Nucleus accumbens (tissue), 56 donors: ENCODE data around the gene KAZN.

Experiments used
- DNase-seq, 56 donors: peaks; one replicate each; lab custom pipeline; 2025; lab: John Stamatoyannopoulos, UW

KAZN gene

DNA sequence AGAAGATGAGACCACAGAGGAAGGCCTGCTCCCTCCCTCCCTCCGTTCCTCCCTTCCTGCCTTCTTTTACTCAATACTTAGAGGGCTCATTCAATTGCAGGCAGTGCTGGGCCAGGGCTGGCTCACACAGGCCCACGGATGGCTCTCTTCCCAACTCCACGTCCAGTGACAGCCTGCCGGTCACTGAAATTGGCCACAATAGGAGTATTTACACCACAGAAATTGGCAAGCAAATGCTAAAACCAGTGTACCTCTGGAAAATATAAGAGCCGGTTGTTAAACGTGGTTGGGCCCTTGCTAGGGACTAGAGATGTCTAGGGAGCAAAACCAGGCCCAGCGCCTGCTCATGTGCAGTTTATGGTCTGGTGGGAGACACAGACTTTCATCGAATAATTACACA is 482.6 kb downstream of the KAZN start:
- no peak for DNase-seq

DNA sequence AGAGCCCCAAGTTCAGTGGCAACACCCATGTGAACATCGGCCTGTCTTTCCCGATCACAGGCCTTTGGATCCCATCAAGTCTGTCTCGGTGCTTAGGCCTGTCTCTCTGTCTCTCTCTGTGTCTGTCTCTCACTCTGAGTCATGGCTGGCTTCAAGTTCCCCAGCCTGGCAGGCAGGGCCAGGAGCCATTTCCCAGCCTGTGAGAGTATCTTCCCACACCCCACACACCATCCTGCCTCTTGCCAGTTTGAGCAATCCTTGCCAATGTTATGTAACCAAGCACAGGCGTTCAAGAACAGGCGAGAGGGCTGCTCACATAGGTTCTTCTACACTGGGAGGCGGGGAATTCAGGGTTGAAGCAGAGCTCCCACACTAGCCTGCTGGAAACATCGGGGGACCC is 485.1 kb downstream of the KAZN start:
- no peak for DNase-seq

DNA sequence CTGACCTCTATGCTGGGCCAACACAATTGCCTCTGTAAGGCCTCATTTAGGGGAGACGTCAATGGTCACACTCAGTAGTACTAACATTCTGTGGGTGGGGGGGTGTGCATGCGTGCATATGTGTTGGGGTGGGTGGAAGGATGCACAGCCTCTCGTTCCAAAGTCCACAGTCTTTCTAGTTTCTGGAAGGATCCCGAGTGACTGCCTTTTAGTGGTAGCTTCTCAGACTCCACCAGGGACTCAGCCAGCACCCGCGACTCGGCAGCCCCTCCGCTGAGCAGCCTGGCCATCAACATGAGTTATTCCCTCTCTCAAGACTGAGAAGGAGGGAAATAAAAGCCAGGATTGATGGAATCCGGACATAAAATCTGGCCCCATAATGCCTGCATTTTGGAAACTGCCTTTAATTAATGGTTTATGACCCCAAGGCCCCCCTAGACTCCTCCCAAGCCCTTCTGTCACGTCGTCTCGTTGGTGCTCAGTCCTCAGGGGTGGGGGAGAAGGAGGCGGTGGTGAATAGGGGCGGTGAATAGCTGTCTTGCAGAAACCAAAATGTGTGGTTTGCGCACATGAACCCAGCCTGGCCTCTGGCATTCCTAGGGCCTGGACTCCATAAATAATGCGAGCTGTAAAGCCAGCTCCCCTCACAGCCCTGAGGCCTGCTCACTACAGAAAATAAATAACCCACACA is 489.9 kb downstream of the KAZN start:
- DNase-seq: peak in 5 of 56 donors; percentile 9 to 40 (median 14)

DNA sequence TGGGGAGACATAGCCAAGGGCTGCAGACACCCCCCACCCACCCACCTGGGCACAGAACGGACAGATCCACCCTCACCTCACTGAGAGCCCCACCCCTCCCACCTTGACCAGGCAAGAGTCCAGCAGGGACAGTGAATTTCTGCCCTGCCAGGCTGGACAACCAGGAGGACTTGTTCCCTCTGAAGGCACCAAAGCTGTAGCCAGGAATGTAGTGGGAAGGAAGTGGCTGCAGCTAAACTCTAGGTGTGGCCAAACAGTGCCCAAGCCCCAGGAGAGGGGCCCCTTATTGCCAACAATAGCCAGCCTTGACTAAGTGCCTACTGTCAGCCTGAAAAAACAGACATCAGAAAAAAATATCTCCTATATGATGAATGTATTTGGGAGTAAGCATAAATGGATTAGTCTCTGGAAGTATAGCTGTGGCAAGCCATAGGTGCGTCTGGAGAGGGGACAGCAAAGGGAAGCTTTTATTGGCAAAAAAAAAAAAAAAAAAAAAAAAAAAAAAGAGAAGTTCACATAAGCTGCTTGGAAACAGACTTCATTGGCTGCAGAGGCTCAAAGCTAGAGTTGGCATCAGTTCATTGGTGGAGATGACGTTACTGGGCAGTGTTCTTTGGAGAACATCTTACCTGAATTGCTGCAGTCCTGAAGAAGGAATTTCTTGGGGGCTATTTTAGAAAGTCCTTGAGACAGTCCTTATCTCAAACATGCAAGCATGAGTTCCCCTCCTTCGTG is 490.9 kb downstream of the KAZN start:
- no peak for DNase-seq

DNA sequence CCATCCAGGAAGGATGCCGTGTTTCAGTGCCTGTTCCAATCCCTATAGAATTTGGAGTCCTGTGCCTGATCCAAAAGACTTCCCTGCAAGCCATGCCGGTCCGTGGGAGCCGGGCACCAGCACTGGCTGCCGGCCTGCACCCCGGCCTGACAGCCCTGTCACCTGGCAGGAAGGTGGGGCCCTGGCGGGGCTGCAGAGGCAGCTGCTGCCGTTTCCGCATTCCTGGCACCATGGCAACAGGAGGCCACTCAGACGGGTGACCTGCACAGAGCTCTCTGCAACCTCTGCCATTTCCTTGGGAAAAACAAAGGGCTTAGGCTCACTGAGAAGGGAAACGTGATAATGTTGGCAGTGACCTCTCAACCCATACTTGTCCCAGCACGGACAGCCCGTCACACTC is 491.9 kb downstream of the KAZN start:
- DNase-seq: no peak

DNA sequence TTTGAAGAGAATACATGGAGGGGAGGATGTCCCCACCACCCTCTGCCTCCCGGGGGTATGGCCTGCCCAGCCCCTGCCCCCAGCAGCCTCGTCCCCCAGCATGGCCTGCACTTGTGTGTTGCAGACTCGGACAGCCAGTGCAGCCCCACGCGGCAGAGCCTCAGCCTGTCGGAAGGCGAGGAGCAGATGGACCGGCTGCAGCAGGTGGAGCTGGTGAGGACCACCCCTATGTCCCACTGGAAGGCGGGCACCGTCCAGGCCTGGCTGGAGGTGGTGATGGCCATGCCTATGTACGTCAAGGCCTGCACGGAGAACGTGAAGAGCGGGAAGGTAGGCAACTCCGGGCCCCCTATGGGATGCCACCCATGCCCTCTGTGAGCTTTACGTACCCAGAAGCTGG is 495.6 kb downstream of the KAZN start:
- no peak for DNase-seq

DNA sequence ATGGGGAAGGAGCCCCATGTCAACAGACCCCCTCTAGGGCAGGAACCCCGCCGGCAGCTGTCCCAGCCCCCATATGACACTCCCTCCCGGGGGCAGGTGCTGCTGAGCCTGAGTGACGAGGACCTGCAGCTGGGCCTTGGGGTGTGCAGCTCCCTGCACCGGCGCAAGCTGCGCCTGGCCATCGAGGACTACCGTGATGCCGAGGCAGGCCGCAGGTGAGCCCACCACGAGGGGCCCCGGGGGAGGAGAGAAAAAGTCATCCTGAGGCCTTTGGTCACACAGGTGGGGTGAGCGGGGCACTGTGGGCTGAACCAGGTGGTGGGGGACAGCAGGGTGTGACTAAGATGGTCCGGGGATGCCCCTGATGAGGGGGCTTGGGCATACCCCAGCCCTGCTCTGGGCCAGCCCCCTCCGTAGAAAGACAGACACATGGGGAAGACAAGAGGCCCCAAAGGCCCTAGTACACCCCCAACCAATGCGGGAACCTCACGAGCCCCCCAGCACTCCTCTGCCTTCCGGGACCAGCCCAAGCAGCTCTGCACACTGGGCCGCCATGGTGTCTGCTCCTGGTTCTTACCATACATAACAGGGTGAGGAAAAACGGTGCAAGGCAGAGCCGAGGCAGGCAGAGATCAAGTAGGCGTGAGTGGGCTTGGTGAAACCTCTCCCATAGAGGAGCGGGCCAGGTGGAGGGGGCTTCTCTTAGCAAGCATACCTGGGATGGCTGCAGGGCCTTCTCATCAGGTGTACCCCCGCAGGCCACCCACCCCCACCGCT is 496.4 kb downstream of the KAZN start:
- peak in 15 of 56 donors; percentile 8 to 62 (median 33) for DNase-seq

DNA sequence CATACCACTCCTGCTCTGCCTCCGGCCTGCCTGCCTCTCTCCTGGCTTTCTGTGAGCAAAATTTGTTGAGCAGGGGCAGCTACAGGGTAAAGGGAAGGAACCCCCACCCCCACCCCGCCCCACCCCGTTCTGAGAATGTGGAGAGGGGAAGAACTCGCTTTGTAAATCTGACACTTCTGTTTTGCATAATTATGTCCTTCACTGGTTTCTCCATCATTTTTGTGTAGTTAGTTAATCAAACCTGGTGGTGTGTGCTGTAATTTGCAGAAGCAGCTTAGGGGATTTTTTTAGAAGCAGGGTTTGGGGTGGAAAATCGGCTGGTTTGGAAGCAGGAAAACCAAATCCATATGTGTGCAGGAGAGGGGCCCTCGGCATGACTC is 497.0 kb downstream of the KAZN start:
- DNase-seq: peak in 5 of 56 donors; percentile 18 to 62 (median 41)

DNA sequence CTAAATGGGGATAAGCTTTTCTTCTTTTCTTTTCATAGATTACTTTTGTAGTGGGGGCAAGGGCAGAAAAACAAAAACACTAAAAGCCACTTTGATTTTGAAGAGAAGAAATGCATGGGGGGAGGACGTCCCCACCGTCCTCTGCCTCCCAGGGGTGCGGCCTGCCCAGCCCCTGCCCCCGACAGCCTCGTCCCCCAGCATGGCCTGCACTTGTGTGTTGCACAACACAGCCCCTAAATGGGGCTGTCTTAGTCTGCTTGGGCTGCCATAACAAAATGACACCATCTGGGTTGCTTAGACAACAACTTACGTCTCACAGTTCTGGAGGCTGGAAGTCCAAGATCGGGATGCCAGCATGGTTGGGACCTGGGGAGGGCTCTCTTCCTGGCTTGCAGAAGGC is 497.8 kb downstream of the KAZN start:
- DNase-seq: no peak

DNA sequence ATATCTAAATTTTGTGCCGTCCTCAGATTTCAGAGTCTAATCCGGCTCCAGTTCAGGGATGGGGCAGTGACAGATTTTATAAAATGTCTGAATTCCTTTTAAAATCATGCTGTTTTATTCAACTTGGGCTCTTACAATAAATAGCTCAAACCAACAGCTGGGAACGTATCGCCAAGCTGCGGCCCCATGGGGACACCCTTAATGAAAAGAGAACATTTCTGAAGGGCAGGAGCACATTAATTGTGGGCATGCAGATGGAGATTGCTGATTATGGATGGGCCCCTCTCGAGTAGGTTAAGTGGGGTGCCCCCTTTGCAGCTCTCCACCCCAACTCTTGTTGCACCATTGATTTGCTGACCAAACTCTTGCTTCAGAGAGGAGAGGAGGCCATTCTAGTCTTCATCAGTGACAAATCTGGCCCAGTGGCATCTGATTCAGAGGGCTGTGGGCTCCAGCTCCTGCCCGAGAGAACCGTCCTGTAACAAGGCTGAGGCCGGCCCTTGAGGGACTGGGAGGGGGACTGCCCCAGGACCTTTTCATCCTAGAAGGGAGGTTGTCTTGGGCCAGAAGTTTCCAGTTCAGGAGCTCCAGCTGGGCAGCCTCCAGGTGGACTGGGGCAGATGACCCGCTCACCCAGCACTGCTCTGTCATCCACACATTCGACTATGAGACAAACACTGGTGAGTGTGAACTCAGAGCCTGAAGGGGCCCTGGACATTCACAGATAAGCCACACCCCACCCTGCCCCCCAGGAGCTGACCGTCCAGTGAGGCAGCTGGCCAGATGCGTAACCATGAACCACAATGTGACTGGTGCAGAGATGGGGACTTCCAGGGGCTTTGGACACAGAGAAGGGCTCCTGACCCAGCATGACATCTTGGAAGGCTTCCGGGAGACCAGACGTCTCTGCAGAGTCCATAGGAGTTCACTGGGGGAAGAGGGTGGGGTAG is 500.0 kb downstream of the KAZN start:
- no peak for DNase-seq

DNA sequence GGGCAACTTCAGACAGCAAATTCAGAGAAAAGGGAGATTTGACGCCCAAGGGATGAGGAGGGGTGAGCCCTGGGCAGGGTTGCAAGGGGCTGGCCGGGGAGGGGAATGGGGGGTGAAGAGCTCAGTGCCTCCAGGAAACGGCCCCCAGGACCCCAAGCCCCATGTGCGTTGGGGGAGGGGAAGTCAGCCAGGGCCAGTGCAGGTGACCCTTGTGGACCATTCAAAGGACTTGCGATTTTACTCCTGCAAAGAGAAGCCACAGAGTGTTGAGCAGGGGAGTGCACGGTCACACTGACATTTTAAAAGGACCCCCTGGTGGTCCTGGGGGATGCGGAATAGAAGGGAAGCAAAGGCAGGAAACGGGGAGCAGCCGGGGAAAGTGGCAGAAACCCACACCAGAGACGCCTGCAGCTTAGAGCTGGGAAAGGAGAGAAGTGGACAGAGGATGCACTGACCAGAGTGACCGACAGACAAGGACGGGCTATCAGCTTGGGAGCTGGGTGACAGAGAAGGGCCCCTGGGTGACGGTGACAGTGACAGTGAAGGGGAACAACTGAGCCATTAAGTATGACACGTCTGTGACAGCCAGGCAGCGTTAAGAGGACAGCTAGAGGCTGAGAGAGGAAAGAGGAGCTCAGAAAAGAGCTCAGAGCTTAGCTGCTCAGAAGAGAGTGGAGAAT is 501.1 kb downstream of the KAZN start:
- no peak for DNase-seq

DNA sequence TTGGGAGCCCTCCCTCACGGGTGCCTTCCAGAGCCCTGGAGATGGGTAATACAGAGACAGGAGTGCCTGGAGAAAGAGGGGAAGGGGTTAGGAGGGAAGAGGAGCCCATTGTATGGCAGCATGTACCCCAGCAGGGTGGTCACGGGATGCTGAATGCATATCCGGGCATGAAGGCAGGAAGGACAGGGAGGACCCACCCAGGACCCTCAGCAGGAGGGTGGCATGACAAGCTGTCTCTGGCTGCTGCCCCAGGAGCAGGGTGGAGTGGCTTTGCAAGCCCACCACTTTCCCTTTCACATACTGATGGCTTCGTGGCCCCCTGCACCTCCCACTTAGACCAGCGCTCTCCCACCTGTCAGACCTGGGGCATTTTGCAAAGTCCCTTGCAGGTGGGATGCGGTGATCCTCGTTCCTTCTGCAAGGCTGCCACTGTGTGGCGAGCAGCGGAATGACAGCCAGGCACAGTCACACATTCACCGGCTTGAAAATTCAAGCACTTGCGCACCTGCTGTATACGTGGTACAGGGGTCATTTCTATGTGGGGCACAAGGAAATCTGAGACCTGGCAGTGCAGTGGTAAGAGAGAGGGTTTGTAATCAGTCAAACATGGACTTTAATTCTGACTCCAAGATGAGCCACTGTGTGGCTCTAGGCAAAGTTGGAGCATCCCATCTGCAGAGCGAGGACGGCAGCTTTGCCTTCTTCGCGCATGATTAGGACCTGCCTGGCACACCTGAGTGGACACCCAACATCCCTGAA is 501.8 kb downstream of the KAZN start:
- peak in 34 of 56 donors; percentile 1 to 66 (median 24) for DNase-seq

DNA sequence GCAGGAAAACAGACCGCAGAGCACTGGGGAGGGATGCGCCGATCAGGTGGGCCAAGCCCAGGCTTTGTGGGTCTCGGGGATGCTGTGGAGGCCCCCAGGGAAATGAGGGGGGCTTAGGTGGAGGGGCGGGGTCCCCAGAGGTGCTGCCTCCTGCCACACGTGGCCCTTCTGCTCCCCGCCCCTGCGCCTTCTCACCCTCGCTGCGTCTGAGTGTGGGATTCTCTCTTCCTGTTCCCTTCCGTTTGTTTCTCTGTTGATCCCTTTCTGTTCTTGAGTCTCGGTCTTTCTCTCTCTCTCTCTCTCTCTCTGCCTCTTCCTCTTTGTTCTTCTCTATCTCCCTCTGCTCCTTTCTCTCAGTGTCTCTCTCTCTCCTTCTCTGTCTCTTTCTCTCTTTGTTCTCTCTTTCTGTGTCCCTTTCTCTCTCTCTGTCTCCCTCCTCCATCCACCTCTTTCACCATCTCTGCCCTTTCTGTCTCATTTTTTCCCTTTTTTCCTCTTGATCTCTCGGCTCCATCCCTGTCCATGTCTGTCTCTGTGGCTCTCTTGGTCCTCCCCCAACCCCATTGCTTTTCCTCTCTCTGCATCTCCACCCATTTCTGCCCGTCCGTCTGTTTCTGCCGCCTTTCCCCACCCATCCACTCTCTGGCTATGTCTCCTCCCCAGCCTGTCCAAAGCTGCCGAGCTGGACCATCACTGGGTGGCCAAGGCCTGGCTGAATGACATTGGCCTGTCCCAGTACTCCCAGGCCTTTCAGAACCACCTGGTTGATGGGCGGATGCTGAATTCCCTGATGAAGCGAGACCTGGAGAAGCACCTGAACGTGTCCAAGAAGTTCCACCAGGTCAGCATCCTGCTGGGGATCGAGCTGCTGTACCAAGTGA is 502.6 kb downstream of the KAZN start:
- no peak for DNase-seq

DNA sequence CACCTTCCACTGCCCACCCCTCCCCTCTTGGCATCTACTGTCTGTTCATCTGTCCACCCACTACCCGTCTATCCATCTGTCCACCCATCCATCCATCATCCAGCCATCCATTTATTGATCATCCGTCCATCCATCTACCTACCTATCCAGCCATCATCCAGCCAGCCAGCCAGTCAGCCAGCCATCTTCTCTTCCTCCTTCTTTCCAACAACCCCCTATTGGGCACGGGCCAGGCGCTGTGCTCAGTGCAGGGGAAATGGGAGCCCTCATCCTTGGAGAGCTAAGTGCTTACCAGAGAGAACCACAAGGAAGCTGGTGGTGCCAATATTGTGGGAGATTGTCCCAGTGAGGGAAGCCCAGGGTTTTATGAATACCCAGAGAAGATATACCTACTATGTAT is 503.3 kb downstream of the KAZN start:
- DNase-seq: no peak

DNA sequence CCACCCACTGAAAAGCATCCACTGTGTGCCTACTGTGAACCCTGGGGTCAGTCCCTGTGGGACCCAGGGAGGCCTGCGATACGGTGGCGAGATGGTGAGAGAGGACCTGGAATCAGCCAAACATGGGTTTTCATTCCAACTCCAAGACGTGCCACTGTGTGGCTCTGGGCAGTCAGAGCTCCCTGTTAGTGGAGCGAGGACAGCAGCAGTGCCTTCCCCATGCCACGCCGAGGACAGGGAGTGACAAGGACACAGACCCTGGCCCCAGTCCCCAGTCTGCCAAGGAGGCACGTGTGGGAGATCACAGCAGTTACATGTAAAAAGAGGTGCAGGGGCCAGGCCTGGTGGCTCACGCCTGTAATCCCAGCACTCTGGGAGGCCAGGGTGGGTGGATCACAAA is 504.2 kb downstream of the KAZN start:
- no peak for DNase-seq

DNA sequence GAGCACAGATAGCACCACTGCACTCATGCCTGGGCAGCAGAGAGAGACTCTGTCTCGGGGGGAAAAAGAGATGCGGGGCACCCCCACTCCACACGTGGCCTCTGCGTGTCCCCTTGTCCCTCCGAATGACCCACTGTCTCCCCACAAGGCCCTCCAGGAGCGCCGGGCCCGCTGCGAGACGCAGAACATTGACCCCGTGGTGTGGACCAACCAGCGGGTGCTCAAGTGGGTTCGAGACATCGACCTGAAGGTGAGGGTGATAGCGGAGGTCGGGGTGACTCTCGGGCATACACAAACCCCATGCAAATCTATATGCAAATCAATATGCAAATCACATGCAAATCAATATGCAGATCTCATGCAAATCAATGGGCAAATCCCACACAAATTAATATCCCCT is 504.7 kb downstream of the KAZN start:
- no peak for DNase-seq

DNA sequence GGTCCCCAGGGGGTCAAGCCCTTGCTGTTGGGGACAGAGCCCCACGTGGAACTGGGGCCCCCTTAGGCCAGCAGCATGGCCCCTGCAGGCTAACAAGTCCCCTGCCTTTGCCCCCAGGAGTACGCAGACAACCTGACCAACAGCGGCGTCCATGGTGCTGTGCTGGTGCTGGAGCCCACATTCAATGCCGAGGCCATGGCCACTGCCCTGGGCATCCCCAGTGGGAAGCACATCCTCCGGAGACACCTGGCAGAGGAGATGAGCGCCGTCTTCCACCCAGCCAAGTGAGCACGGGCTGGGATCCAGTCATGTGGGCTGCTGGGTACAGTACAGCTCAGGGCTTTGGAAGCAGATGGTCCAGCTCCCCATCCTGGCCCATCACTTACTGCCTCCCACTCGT is 505.4 kb downstream of the KAZN start:
- no peak for DNase-seq

DNA sequence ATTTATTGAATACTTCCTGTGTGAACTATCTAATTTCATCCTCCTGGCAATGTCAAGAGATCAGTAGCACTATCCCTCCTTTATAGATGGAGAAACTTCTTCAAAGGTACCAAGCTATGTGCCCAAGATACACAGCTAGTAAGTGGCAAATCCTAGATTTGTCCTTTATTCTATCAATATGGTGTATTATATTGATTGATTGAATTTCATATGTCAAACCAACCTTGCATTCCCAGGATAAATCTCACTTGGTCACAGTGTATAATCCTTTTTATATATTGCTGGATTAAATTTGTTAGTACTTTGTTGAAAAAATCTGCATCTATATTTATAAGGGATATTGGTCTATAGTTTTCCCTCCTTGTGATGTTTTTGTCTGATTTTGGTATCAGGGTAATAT is 506.3 kb downstream of the KAZN start:
- DNase-seq: no peak
